HG03103 (cell line): Measurements from ENCODE around the gene C2orf92.

ENCODE experiments used
- ATAC-seq: cut with Tn5 transposase; IDR thresholded peaks from one replicate; pipeline ENCODE4 v1.9.1; 2021; ENCODE audit warnings: low read depth; ENCODE audit not compliant: unreplicated experiment

The C2orf92 gene

DNA sequence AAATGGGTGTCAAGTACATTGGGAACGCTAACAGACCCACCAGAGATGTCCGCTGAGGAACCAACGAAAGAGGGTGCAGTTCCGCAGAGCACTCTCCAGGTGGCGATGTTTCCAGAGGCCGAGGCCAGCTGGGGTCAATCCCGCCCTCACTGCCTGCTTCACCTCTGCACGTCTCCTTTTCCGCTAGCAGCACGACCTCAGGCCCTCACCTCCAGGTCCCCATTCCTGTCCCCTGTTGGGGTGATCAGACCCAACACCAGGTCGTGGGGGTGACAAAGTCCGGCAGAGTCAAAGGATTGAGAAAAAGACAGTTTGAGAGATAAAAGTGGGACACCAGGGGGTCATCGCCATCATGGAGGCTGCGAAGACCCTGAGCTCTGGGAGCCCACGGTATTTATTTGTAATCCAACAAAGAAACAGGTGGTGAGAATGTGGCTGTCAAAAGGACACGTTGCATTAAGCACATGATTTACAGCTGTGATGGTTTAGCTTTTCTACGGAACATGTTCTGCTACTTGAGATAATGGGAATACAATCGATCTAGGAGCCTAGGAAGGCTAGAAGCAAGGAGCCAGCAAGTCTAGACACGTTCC lies 71.2 kb downstream of the C2orf92 start:
- no peak for ATAC-seq

- no peak for ATAC-seq
Measured at GRCh38 chr2:97741251-97741650, 71.7 kb downstream of the C2orf92 start.

- no peak for ATAC-seq
Measured at GRCh38 chr2:97741686-97742085, 72.2 kb downstream of the C2orf92 start.

GRCh38 chr2:97742381-97742847 lies 72.9 kb downstream of the C2orf92 start:
- no peak for ATAC-seq

DNA sequence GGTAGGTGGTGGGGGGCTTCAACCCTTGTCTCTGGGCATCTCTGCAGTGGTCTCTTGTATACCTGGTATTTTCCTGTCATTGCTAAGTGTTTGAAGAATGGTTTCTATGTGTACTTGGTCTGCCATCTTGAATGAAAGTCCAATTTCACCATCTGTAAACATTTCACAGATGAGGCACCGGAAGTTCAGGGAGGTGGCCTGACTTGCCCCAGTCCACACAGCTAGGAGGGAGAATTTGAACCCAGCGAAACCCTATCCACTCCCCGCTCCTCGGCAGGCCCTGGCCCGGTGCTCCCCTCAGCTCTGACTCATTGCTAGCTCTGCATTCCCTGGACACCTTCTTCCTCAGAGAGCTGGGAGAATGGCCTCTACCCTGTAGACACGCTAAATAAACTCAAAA lies 74.4 kb downstream of the C2orf92 start:
- ATAC-seq: no peak

GRCh38 chr2:97745474-97746174 lies 76.1 kb downstream of the C2orf92 start:
- ATAC-seq: no peak

- ATAC-seq: no peak
Measured at GRCh38 chr2:97747285-97747684, 77.8 kb downstream of the C2orf92 start.

DNA sequence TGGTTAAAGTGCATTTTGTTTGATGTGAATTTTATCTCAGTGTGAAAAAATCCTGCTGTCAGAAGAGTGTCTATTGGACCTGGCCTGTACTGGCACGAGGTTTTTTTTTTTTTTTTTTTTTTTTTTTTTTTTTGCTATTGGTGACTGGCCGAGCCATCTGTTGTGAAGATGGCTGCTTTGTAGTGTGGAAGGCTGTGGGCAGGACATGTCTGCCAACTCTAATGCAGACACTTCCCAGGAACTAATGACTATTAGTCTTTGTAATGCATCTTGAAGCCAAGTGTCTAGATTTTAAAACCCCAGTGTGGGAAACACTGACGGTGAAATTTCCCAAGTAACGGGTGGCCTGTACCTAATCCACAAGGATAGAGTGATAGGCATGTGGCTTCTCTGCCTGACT lies 78.2 kb downstream of the C2orf92 start:
- no peak for ATAC-seq

DNA sequence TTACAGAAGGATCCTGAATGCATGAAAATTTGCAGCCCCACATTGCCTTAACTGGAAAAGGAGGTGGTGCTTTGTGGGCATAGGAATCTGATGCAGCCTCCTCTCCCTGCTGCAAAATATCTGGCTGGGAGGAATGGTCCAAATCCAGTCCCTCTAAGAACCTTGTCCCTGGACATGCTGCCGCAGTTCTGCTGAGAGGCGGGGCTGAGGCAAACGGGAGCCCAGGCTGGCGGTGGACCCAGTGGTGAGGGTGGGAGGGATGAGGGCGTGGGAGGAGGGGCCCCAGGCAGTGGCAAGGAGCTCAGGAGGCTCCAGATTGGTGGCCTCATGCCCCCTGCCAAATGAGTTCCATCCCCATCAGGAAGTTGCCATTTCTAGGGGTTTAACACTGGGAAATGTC lies 80.1 kb downstream of the C2orf92 start:
- no peak for ATAC-seq

- ATAC-seq: no peak
Measured at GRCh38 chr2:97750017-97750416, 80.5 kb downstream of the C2orf92 start.

- no peak for ATAC-seq
Measured at GRCh38 chr2:97751752-97752151, 82.2 kb downstream of the C2orf92 start.
